Thyroid gland (tissue), 4 donors: Measurements from ENCODE around the gene PM20D1. TPM values are rescaled to one million over a fixed set of nuclear protein-coding genes. Genes with fewer than 3 reads are reported as not detected.
A peak's percentile ranks its signal among the peaks of the same experiment; 100 is the strongest.

ENCODE experiments used
- DNase-seq, 2 donors: peaks; one replicate each; pipeline ENCODE4 v3.0.0-alpha.2; 2019
- H3K27ac ChIP-seq, 3 donors: fragments of 200-600 bp; sonication (generic); 1 replicate in 2 of 3; 2 replicates in 1 of 3; pipeline ENCODE4 v1.5.1; 2016 to 2019; ENCODE audit warnings: mild to moderate bottlenecking in 1 of 3, moderate library complexity in 1 of 3
- H3K27me3 ChIP-seq: fragments of 200-600 bp; sonication (generic); one replicate; pipeline ENCODE4 v1.5.1; 2019
- H3K36me3 ChIP-seq, 2 donors: fragments of 200-600 bp; sonication (generic); one replicate each; pipeline ENCODE4 v1.5.1; 2016 to 2019
- H3K4me1 ChIP-seq, 2 donors: fragments of 200-600 bp; sonication (generic); one replicate each; pipeline ENCODE4 v1.5.1; 2017 to 2019
- H3K4me3 ChIP-seq, 3 donors: fragments of 200-600 bp; sonication (generic); replicated peaks in 1 of 3; 1 replicate in 2 of 3; 2 replicates in 1 of 3; pipeline ENCODE4 v1.5.1; 2016; ENCODE audit warnings: mild to moderate bottlenecking in 1 of 3
- H3K9me3 ChIP-seq: fragments of 200-600 bp; sonication (generic); one replicate; pipeline ENCODE4 v1.5.1; 2017
- POLR2A ChIP-seq, 2 donors: fragments of 450-650 bp; IDR thresholded peaks; one replicate each; pipeline ENCODE4 v1.6.1; 2017; ENCODE audit warnings: antibody characterized with exemption in 2 of 2, mild to moderate bottlenecking in 2 of 2, moderate library complexity in 1 of 2
- WGBS, 2 donors: methylation state at CpG; one replicate each; pipeline ENCODE4 v1.1.5; 2017; 5-methylcytosine and 5-hydroxymethylcytosine counted together
- intact Hi-C: fragments of 100-400 bp; cut with DNase I; formaldehyde crosslinking; loops from one replicate; pipeline ENCODE4 v1.15.1; 2023
- total RNA-seq, 4 donors: library from RNA; depleted of rRNA; stranded (reverse); fragments of >200 nt; gene quantifications; one replicate each; pipeline ENCODE4 v1.2.3, GENCODE V29; 2016
- TF ChIP-seq, protein P1 (sequence below), 6 experiments: fragments of 200-600 bp in 3 of 6; fragments of 450-650 bp in 3 of 6; sonication (generic) in 3 of 6; IDR thresholded peaks; one replicate each; pipeline ENCODE4 v1.5.1; 2016 to 2019; ENCODE audit warnings: antibody characterized with exemption in 6 of 6, mild to moderate bottlenecking in 2 of 6, inconsistent platforms in 1 of 6, moderate library complexity in 1 of 6

The PM20D1 gene
- total RNA-seq, 4 donors from 2014 or later = 0.50 to 0.81 (median 0.68) TPM

DNA sequence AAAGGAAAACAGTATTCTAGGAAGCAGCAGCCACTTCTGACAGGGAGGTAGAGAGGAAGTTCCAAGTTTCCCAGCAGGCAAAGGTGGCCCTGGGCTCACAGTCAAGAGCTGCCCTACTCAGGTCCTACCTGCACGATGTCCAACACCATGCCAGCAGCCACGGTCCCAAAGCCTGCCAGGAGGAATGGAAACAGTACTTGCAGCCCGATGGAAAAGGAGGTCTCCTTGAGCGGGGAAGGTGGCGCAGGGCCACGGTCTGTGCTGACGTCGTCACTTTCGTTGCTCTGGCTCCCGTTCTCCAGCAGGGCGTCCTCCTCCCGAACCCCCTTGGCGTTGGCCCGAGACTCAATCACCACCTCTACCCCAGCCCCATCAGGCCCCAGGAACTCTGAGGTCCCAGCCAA lies 40.0 kb downstream of the PM20D1 start:
- DNase-seq = no peak
- Histone ChIP-seq H3K9me3 (no peaks in the 10 kb centered on the region), H3K36me3 (peaks cover 0 to 7% of the 10 kb centered on the region in 2 donors), H3K4me3 (peak overlapping the region in 1 of 3 donors; percentile 2), H3K27ac (peak overlapping the region in 1 of 3 donors; percentile 26), H3K27me3 (no peaks in the 10 kb centered on the region), H3K4me1 (peaks cover 53 to 76% of the 10 kb centered on the region in 2 donors)
- intact Hi-C loops = loop anchor here (10.0 kb wide), 1 partner anchor 55 kb away; the partner anchor contains the start of gene NUCKS1
- WGBS, 2 donors = 80 to 81% methylated on average over 14 of the region's 14 CpGs
- TF ChIP-seq, protein P1, sequence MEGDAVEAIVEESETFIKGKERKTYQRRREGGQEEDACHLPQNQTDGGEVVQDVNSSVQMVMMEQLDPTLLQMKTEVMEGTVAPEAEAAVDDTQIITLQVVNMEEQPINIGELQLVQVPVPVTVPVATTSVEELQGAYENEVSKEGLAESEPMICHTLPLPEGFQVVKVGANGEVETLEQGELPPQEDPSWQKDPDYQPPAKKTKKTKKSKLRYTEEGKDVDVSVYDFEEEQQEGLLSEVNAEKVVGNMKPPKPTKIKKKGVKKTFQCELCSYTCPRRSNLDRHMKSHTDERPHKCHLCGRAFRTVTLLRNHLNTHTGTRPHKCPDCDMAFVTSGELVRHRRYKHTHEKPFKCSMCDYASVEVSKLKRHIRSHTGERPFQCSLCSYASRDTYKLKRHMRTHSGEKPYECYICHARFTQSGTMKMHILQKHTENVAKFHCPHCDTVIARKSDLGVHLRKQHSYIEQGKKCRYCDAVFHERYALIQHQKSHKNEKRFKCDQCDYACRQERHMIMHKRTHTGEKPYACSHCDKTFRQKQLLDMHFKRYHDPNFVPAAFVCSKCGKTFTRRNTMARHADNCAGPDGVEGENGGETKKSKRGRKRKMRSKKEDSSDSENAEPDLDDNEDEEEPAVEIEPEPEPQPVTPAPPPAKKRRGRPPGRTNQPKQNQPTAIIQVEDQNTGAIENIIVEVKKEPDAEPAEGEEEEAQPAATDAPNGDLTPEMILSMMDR (IDR thresholded peaks at IDR 0.05) = no peak
- no peak for TF ChIP-seq POLR2A (IDR thresholded peaks at IDR 0.05)

DNA sequence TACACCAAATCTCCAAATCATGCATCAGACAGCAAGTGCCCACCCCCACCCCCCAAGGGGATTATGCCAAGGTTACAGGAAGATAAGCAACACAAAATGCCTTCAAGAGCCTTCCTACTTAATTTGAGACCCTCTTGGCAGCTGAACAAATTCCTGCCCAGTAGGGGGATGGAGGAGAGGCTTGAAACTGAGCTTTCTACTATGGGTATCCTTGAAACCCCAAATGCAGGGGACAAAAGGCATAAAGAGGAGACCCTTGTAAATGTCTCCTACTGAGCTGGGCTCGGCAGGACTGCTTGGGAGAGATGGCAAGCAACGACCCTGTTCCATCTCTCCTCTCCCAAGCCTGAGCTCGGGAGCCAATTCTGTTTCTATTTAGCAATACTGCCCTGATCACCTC lies 40.5 kb downstream of the PM20D1 start:
- TF ChIP-seq POLR2A (IDR thresholded peaks at IDR 0.05) = no peak
- TF ChIP-seq, protein P1 (IDR thresholded peaks at IDR 0.05) = no peak
- no peak for DNase-seq
- Histone ChIP-seq H3K27me3 (no peaks in the 10 kb centered on the region), H3K36me3 (peaks cover 0 to 7% of the 10 kb centered on the region in 2 donors), H3K27ac (peak overlapping the region in 1 of 3 donors; percentile 26), H3K4me1 (peaks cover 53 to 79% of the 10 kb centered on the region in 2 donors), H3K9me3 (no peaks in the 10 kb centered on the region), H3K4me3 (peak overlapping the region in 1 of 3 donors; percentile 2)
- intact Hi-C loops = no loop called here
- 46 to 49% methylated on average over 3 of the region's 3 CpGs for whole genome bisulfite sequencing, 2 donors

DNA sequence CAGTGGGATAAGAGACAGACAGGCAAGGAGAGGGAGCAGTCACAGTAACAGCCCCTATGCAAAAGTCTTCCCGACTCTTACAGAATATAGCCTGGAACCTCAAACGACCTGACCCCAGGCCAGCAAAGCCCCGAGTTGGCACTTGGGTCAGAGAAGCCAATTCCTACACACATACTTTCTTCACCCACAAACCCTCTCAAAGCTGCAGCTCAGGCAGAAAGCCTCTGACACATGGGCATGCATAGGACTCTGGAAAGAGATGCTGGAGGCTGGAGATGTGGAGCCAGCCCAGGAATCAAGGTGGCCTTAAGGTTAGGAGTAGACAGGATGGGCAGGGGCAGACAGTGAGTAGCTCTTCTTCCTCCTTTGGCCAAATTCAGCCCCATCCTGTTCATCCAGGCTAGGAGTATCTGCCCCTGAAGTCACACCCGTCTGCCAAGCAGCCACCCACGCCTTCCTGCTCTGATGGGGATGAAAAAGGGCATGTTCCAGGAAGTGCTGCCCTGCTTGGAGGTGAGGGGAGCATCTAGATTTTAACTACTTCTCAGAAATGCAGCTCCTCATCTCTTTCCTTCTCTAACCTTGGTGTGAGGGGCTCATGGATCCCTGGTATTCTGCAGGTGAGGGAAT lies 44.7 kb downstream of the PM20D1 start:
- no peak for DNase-seq
- peaks cover 0 to 5% of the 10 kb centered on the region in 2 donors for H3K36me3 ChIP-seq
- 65 to 69% methylated on average over 5 of the region's 5 CpGs for WGBS, 2 donors
- intact Hi-C loops = no loop called here
- no peaks in the 10 kb centered on the region for H3K9me3 ChIP-seq
- H3K4me3 ChIP-seq = no peak overlapping the region
- peaks cover 54 to 84% of the 10 kb centered on the region in 2 donors for H3K4me1 ChIP-seq
- peak overlapping the region in 1 of 3 donors; percentile 36 for H3K27ac ChIP-seq
- no peaks in the 10 kb centered on the region for H3K27me3 ChIP-seq
- TF ChIP-seq POLR2A (IDR thresholded peaks at IDR 0.05) = no peak
- TF ChIP-seq, protein P1 (IDR thresholded peaks at IDR 0.05) = no peak

DNA sequence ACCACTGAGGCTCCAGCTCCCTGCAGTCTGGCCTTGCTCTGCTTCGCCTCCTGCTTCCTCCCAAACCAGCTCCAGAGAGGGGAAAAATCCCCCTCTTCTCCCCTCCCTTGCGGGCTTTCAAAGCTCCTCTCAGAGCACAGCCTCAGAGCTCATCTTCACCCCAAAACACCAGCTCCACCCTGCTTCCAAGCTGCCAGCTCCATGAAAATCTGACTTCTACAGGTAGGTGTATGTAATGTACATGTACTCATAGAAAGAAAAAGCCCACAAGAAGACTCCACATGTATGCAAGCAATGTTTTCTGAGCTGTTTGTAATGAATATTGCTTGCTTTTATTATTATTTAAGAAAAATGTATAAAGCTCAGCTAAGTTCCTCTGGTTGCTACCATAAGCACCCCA lies 45.3 kb downstream of the PM20D1 start:
- Histone ChIP-seq H3K4me3 (no peak overlapping the region), H3K36me3 (peaks cover 4 to 5% of the 10 kb centered on the region in 2 donors), H3K27ac (peak overlapping the region in 1 of 3 donors; percentile 36), H3K27me3 (no peaks in the 10 kb centered on the region), H3K4me1 (peaks cover 48 to 82% of the 10 kb centered on the region in 2 donors), H3K9me3 (no peaks in the 10 kb centered on the region)
- 96 to 100% methylated on average over 2 of the region's 2 CpGs for WGBS, 2 donors
- DNase-seq = no peak
- intact Hi-C loops = no loop called here
- no peak for TF ChIP-seq POLR2A (IDR thresholded peaks at IDR 0.05)
- TF ChIP-seq, protein P1 (IDR thresholded peaks at IDR 0.05) = no peak

DNA sequence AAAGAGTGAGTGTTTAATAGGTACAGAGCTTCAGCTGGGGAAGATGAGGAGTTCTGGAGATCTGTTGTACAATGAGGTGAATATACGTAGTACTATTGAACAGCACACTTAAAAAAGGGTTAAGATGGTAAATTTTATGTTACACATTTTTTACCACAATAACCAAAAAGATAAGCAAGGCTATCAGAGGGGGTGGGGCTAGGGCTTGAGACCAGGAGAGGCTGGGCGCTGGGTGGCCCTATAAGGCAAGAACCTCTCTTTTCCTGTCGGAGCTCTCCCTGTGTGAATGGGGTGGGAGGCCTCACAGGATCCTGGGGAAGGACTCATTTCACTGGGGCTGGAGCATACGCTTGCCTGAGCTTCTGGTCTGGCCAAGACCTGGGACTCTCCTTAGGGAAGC lies 45.9 kb downstream of the PM20D1 start:
- no peak overlapping the region for H3K4me3 ChIP-seq
- no peaks in the 10 kb centered on the region for H3K27me3 ChIP-seq
- WGBS, 2 donors = 72 to 92% methylated on average over 3 to 4 of the region's 4 CpGs
- TF ChIP-seq POLR2A (IDR thresholded peaks at IDR 0.05) = no peak
- TF ChIP-seq, protein P1 (IDR thresholded peaks at IDR 0.05) = no peak
- peak overlapping the region in 1 of 3 donors; percentile 36 for H3K27ac ChIP-seq
- DNase-seq = no peak
- H3K4me1 ChIP-seq = peaks cover 42 to 76% of the 10 kb centered on the region in 2 donors
- intact Hi-C loops = no loop called here
- no peaks in the 10 kb centered on the region for H3K9me3 ChIP-seq
- peaks cover 10 to 11% of the 10 kb centered on the region in 2 donors for H3K36me3 ChIP-seq
